Neural crest cell (in vitro differentiated cells): ENCODE data around the gene CCDC91. TPM values are rescaled to one million over a fixed set of nuclear protein-coding genes. Genes with fewer than 3 reads are reported as not detected.
A peak's percentile ranks its signal among the peaks of the same experiment; 100 is the strongest.

Experiments
- DNase-seq: peaks from one replicate; pipeline ENCODE4 v3.0.0; 2021; ENCODE audit warnings: low read depth, mixed read lengths, low spot score
- H3K27ac Mint-ChIP-seq: one replicate; pipeline ENCODE4 v1.8.0; 2021; ENCODE audit warnings: mild to moderate bottlenecking, mixed read lengths; ENCODE audit not compliant: unreplicated experiment
- H3K27me3 Mint-ChIP-seq: 2 replicates; pipeline ENCODE4 v1.8.0; 2021; ENCODE audit warnings: low read depth, mild to moderate bottlenecking, mixed read lengths
- H3K36me3 Mint-ChIP-seq: 2 replicates; pipeline ENCODE4 v1.8.0; 2021; ENCODE audit warnings: low read depth, mild to moderate bottlenecking, mixed read lengths
- H3K4me1 Mint-ChIP-seq: 2 replicates; pipeline ENCODE4 v1.8.0; 2021; ENCODE audit warnings: mixed read lengths
- H3K4me3 Mint-ChIP-seq: one replicate; pipeline ENCODE4 v1.8.0; 2021; ENCODE audit warnings: mild to moderate bottlenecking, mixed read lengths
- H3K9me3 Mint-ChIP-seq: 2 replicates; pipeline ENCODE4 v1.8.0; 2021; ENCODE audit warnings: mixed read lengths
- CTCF ChIP-seq: fragments of 200-600 bp; sonication (generic); conservative IDR thresholded peaks from 2 replicates; pipeline ENCODE4 v1.5.0; 2021; ENCODE audit warnings: antibody characterized with exemption, mild to moderate bottlenecking
- total RNA-seq: library from RNA; stranded (reverse); gene quantifications from 2 replicates; pipeline ENCODE4 v1.2.1, GENCODE V29; 2021

The CCDC91 gene
- total RNA-seq, 1 donor from 2014 or later, result 13.9 TPM

- Mint-ChIP-seq H3K4me3 (no peak overlapping the region), H3K27me3 (no peaks in the 10 kb centered on the region), H3K4me1 (peaks cover 5% of the 10 kb centered on the region), H3K36me3 (peaks cover 15% of the 10 kb centered on the region), H3K9me3 (peaks cover 4% of the 10 kb centered on the region), H3K27ac (no peak overlapping the region)
- no peak for DNase-seq
- no peak for TF ChIP-seq CTCF
Observed at GRCh38 chr12:28331130-28331529, 140.9 kb downstream of the CCDC91 start.

GRCh38 chr12:28340261-28341045 lies 150.2 kb downstream of the CCDC91 start:
- no peak for TF ChIP-seq CTCF
- H3K4me3 Mint-ChIP-seq, result no peak overlapping the region
- H3K27ac Mint-ChIP-seq, result peak overlapping the region; percentile 29
- H3K9me3 Mint-ChIP-seq, result peaks cover 3% of the 10 kb centered on the region
- DNase-seq, result no peak
- H3K27me3 Mint-ChIP-seq, result no peaks in the 10 kb centered on the region
- H3K36me3 Mint-ChIP-seq, result no peaks in the 10 kb centered on the region
- peaks cover 8% of the 10 kb centered on the region for H3K4me1 Mint-ChIP-seq

- Mint-ChIP-seq H3K4me3 (no peak overlapping the region), H3K9me3 (peaks cover 5% of the 10 kb centered on the region), H3K27me3 (no peaks in the 10 kb centered on the region), H3K4me1 (peaks cover 8% of the 10 kb centered on the region), H3K36me3 (peaks cover 3% of the 10 kb centered on the region), H3K27ac (no peak overlapping the region)
- TF ChIP-seq CTCF, result no peak
- no peak for DNase-seq
Observed at GRCh38 chr12:28343713-28344112, 153.5 kb downstream of the CCDC91 start.

GRCh38 chr12:28346567-28346966 lies 156.3 kb downstream of the CCDC91 start:
- DNase-seq, result no peak
- Mint-ChIP-seq H3K4me3 (no peak overlapping the region), H3K36me3 (peaks cover 5% of the 10 kb centered on the region), H3K27me3 (no peaks in the 10 kb centered on the region), H3K9me3 (peaks cover 6% of the 10 kb centered on the region), H3K4me1 (no peaks in the 10 kb centered on the region), H3K27ac (no peak overlapping the region)
- TF ChIP-seq CTCF, result no peak

GRCh38 chr12:28349196-28349595 lies 158.9 kb downstream of the CCDC91 start:
- peaks cover 16% of the 10 kb centered on the region for H3K36me3 Mint-ChIP-seq
- no peak overlapping the region for H3K4me3 Mint-ChIP-seq
- no peaks in the 10 kb centered on the region for H3K27me3 Mint-ChIP-seq
- H3K27ac Mint-ChIP-seq, result no peak overlapping the region
- TF ChIP-seq CTCF, result no peak
- H3K9me3 Mint-ChIP-seq, result peaks cover 17% of the 10 kb centered on the region
- H3K4me1 Mint-ChIP-seq, result no peaks in the 10 kb centered on the region
- no peak for DNase-seq
